ENCODE data around the gene DSCAML1. TPM values are rescaled to one million over a fixed set of nuclear protein-coding genes. Genes with fewer than 3 reads are reported as not detected.

DSCAML1 gene
- total RNA-seq, 1 experiment from 2014 or later: 0.90 TPM

- TF ChIP-seq ZNF219 (CRISPR knock-in tag; IDR thresholded peaks at IDR 0.05; ENCODE audit: borderline replicate concordance) (no peak), ZNF416 (CRISPR knock-in tag; IDR thresholded peaks at IDR 0.05) (no peak), IRF2 (CRISPR knock-in tag; IDR thresholded peaks at IDR 0.05; ENCODE audit: borderline replicate concordance, low read depth) (no peak), ZNF532 (CRISPR knock-in tag; IDR thresholded peaks at IDR 0.05; ENCODE audit: borderline replicate concordance) (no peak), FOXJ3 (CRISPR knock-in tag; IDR thresholded peaks at IDR 0.05; ENCODE audit: borderline replicate concordance) (no peak), CREB1 (CRISPR knock-in tag; IDR thresholded peaks at IDR 0.05) (no peak), TEAD4 (CRISPR knock-in tag; IDR thresholded peaks at IDR 0.05) (no peak), ZNF232 (CRISPR knock-in tag; IDR thresholded peaks at IDR 0.05) (no peak)
Measured at GRCh38 chr11:117799634-117800033, 2.6 kb upstream of the DSCAML1 start (continued).

GRCh38 chr11:117796456-117796871 is 552 bp downstream of the DSCAML1 start:
- POLR2A ChIA-PET: no interaction called here
- no peak for DNase-seq (ENCODE audit: low spot score)
- peak overlapping the region; percentile 74 for H3K4me3 Mint-ChIP-seq

More at GRCh38 chr11:117796456-117796871, 552 bp downstream of the DSCAML1 start:
- Mint-ChIP-seq H3K27ac (no peak overlapping the region), H3K9me3 (no peaks in the 10 kb centered on the region), H3K27me3 (ENCODE audit: low read depth) (peaks cover 73% of the 10 kb centered on the region), H3K36me3 (no peaks in the 10 kb centered on the region), H3K4me1 (peaks cover 15% of the 10 kb centered on the region)
- TF ChIP-seq FOXK1 (CRISPR knock-in tag; IDR thresholded peaks at IDR 0.05) (peak; percentile 6; the same call in 1 of the 2 replicates), GRHL2 (CRISPR knock-in tag; IDR thresholded peaks at IDR 0.05; ENCODE audit: insufficient replicate concordance, severe bottlenecking) (no peak), ETV6 (CRISPR knock-in tag; IDR thresholded peaks at IDR 0.05) (0 out of 2 replicates have a peak, but pooled peaks have one; percentile 16), HMGXB4 (CRISPR knock-in tag; IDR thresholded peaks at IDR 0.05) (peak; percentile 34; the same call in 1 of the 2 replicates), E2F5 (CRISPR knock-in tag; IDR thresholded peaks at IDR 0.05) (0 out of 2 replicates have a peak, but pooled peaks have one; percentile 24), E2F4 (CRISPR knock-in tag; IDR thresholded peaks at IDR 0.05; ENCODE audit: borderline replicate concordance, low read depth) (0 out of 2 replicates have a peak, but pooled peaks have one; percentile 55), SMAD4 (CRISPR knock-in tag; IDR thresholded peaks at IDR 0.05) (no peak), IRF1 (CRISPR knock-in tag; IDR thresholded peaks at IDR 0.05) (no peak)
- ATAC-seq: peak; percentile 7; the same call in 1 of the 2 replicates
- CTCF ChIA-PET: no interaction called here
